Keratinocyte (primary cell): ENCODE data around the gene TMEM169. TPM values are rescaled to one million over a fixed set of nuclear protein-coding genes. Genes with fewer than 3 reads are reported as not detected.

Experiments
- DNase-seq: peaks from one replicate; pipeline ENCODE4 v3.0.0-alpha.2; 2011; ENCODE audit warnings: low read depth, missing footprints, low spot score
- FAIRE-seq: peaks from 2 replicates; lab custom pipeline; 2011; peaks lifted over from hg19 to GRCh38; lab: Jason Lieb, UNC
- H2AFZ ChIP-seq: 2 replicates; pipeline ENCODE4 v1.6.0; 2012; ENCODE audit warnings: low read length, control low read depth, inconsistent platforms; ENCODE audit not compliant: control insufficient read depth
- H3K27ac ChIP-seq: 2 replicates; pipeline ENCODE4 v1.5.1; 2011; ENCODE audit warnings: low read length; ENCODE audit not compliant: control insufficient read depth, insufficient read depth
- H3K27me3 ChIP-seq: 3 replicates; pipeline ENCODE4 v1.6.0; 2011; ENCODE audit warnings: low read length; ENCODE audit not compliant: control insufficient read depth, insufficient read depth; ENCODE audit errors: extremely low read depth
- H3K36me3 ChIP-seq, 2 experiments: 2 replicates in 1 of 2; 3 replicates in 1 of 2; pipeline ENCODE4 v1.5.1; 2011; ENCODE audit warnings: low read length in 2 of 2, mild to moderate bottlenecking in 1 of 2; ENCODE audit not compliant: control insufficient read depth in 2 of 2, insufficient read depth in 2 of 2; ENCODE audit errors: extremely low read depth in 1 of 2
- H3K4me1 ChIP-seq: 3 replicates; pipeline ENCODE4 v1.5.1; 2011; ENCODE audit warnings: low read length; ENCODE audit not compliant: control insufficient read depth, insufficient read depth; ENCODE audit errors: extremely low read depth
- H3K4me2 ChIP-seq: 3 replicates; pipeline ENCODE4 v1.6.0; 2011; ENCODE audit warnings: low read depth, low read length; ENCODE audit not compliant: control insufficient read depth, insufficient read depth; ENCODE audit errors: extremely low read depth
- H3K4me3 ChIP-seq, 3 experiments: fragments of 200-600 bp in 1 of 3; sonication (generic) in 1 of 3; 2 replicates in 2 of 3; 3 replicates in 1 of 3; pipeline ENCODE4 v1.5.1; 2011 to 2016; ENCODE audit warnings: low read length in 3 of 3, mild to moderate bottlenecking in 3 of 3, control low read depth in 2 of 3, inconsistent platforms in 1 of 3, low read depth in 1 of 3, mixed read lengths in 1 of 3, mixed run types in 1 of 3, moderate library complexity in 1 of 3; ENCODE audit not compliant: control insufficient read depth in 2 of 3, insufficient read depth in 2 of 3; ENCODE audit errors: extremely low read depth in 1 of 3
- H3K79me2 ChIP-seq: 2 replicates; pipeline ENCODE4 v1.6.0; 2012; ENCODE audit warnings: low read length; ENCODE audit not compliant: control insufficient read depth, insufficient read depth
- H3K9ac ChIP-seq: 3 replicates; pipeline ENCODE4 v1.6.0; 2011; ENCODE audit warnings: low read length; ENCODE audit not compliant: control insufficient read depth, insufficient read depth; ENCODE audit errors: extremely low read depth
- H3K9me1 ChIP-seq: 3 replicates; pipeline ENCODE4 v1.6.0; 2011; ENCODE audit warnings: low read length; ENCODE audit not compliant: control insufficient read depth, insufficient read depth; ENCODE audit errors: extremely low read depth
- H3K9me3 ChIP-seq: 2 replicates; pipeline ENCODE4 v1.5.1; 2012; ENCODE audit warnings: low read depth, low read length; ENCODE audit not compliant: control insufficient read depth
- H4K20me1 ChIP-seq: 3 replicates; pipeline ENCODE4 v1.6.0; 2011; ENCODE audit warnings: low read length; ENCODE audit not compliant: control insufficient read depth, insufficient read depth; ENCODE audit errors: extremely low read depth
- EZH2 ChIP-seq: IDR thresholded peaks from one replicate; pipeline ENCODE4 v1.6.1; 2012; ENCODE audit warnings: inconsistent platforms, mild to moderate bottlenecking, low read length, moderate library complexity
- dilution Hi-C: fragments of 300-500 bp; cut with MboI; formaldehyde crosslinking; loops from one replicate; pipeline ENCODE4 v1.7.0; 2020; ENCODE audit warnings: low sequenced_read_pairs; ENCODE audit not compliant: extremely low pct_ligation_motif_present
- polyA plus RNA-seq, 5 experiments: library from polyadenylated mRNA; depleted of rRNA in 3 of 5; stranded (reverse) in 3 of 5; stranded (forward) in 1 of 5; unstranded in 1 of 5; fragments of >200 nt; gene quantifications; 1 replicate in 1 of 5; 2 replicates in 3 of 5; 3 replicates in 1 of 5; pipeline versions ENCODE4 v1.2.1 to v1.2.3, GENCODE V29; 2011 to 2012; ENCODE audit warnings: missing spikeins in 2 of 5, low read depth in 1 of 5, low replicate concordance in 1 of 5
- TF ChIP-seq, protein P1 (sequence below), 3 experiments: IDR thresholded peaks in 1 of 3; conservative IDR thresholded peaks in 1 of 3; optimal IDR thresholded peaks in 1 of 3; 2 replicates in 2 of 3; 3 replicates in 1 of 3; pipeline versions ENCODE3 to v1.5.1; 2011; ENCODE audit warnings: low read length in 3 of 3, mild to moderate bottlenecking in 3 of 3, moderate library complexity in 2 of 3, control low read depth in 1 of 3, inconsistent platforms in 1 of 3; ENCODE audit not compliant: insufficient read depth in 2 of 3; ENCODE audit errors: extremely low read depth in 1 of 3

TMEM169 gene
- polyA plus RNA-seq, 1 donor (not counting 4 experiments of a cell fraction or from before 2014, with no cell fraction given) = not detected

DNA sequence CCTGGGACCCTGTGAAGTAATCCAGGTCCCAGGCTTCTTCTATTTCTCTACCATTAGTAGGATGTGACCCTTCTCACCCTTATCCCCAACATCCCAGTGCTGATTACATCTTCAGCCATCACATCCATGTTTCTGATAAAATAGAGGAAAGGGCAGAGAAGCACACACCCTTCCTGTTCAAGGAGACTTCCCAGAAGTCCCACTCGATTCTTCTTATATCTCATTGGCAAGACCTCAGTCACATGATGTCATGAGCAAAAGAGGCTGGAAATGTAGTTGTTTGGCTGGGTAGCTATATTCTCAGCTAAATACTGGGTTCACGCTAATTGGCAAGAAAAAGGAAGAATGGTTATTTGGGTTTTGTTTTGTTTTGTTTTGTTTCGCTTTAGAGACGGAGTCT is 19.4 kb downstream of the TMEM169 start:
- TF ChIP-seq, protein P1, sequence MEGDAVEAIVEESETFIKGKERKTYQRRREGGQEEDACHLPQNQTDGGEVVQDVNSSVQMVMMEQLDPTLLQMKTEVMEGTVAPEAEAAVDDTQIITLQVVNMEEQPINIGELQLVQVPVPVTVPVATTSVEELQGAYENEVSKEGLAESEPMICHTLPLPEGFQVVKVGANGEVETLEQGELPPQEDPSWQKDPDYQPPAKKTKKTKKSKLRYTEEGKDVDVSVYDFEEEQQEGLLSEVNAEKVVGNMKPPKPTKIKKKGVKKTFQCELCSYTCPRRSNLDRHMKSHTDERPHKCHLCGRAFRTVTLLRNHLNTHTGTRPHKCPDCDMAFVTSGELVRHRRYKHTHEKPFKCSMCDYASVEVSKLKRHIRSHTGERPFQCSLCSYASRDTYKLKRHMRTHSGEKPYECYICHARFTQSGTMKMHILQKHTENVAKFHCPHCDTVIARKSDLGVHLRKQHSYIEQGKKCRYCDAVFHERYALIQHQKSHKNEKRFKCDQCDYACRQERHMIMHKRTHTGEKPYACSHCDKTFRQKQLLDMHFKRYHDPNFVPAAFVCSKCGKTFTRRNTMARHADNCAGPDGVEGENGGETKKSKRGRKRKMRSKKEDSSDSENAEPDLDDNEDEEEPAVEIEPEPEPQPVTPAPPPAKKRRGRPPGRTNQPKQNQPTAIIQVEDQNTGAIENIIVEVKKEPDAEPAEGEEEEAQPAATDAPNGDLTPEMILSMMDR (optimal IDR thresholded peaks at IDR 0.05 in 1 of 3, IDR thresholded peaks at IDR 0.05 in 1 of 3, conservative IDR thresholded peaks at IDR 0.05 in 1 of 3; ENCODE audit: extremely low read depth in 1 of 3, insufficient read depth in 2 of 3, low read length in 3 of 3) = no peak
- no peak for TF ChIP-seq EZH2
- H3K36me3 ChIP-seq = no peaks in the 10 kb centered on the region
- H3K27me3 ChIP-seq = no peaks in the 10 kb centered on the region
- FAIRE-seq (no peak), DNase-seq (no peak)
- H3K4me1 ChIP-seq = no peaks in the 10 kb centered on the region
- H4K20me1 ChIP-seq = no peaks in the 10 kb centered on the region
- no peak overlapping the region for H2AFZ ChIP-seq
- no peak overlapping the region for H3K4me2 ChIP-seq
- dilution Hi-C loops = no loop called here
- no peaks in the 10 kb centered on the region for H3K79me2 ChIP-seq
- no peaks in the 10 kb centered on the region for H3K9me3 ChIP-seq
- no peak overlapping the region for H3K9ac ChIP-seq
- no peak overlapping the region for H3K4me3 ChIP-seq
- H3K27ac ChIP-seq = no peak overlapping the region
- H3K9me1 ChIP-seq = no peaks in the 10 kb centered on the region

DNA sequence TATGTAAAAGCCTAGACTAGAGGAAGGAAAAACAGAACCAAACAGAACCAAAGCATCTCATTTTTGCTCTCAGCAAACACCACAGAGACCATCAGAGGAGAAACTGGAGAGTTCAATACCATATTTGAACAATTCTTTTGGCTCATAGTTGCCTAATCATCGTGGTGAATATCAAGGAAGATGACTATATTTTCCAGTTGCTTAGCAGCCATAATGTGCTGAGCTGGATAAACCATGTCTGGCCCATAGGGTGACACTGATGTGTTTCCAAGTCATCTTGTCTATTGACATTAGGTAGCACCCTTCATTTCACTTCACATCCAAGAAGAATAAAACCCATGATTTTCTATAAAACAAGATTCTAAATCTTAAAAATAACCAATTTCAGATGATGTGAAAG is 21.5 kb downstream of the TMEM169 start:
- dilution Hi-C loops = no loop called here
- H4K20me1 ChIP-seq = no peaks in the 10 kb centered on the region

More for the DNA sequence above, 21.5 kb downstream of the TMEM169 start:
- H3K4me2 ChIP-seq = no peak overlapping the region
- H3K27ac ChIP-seq = no peak overlapping the region
- H3K4me3 ChIP-seq = no peak overlapping the region
- H3K9ac ChIP-seq = no peak overlapping the region
- H3K4me1 ChIP-seq = peaks cover 9% of the 10 kb centered on the region
- no peaks in the 10 kb centered on the region for H3K27me3 ChIP-seq
- no peak overlapping the region for H2AFZ ChIP-seq
- no peak for DNase-seq
- no peak for FAIRE-seq
- H3K79me2 ChIP-seq = no peaks in the 10 kb centered on the region
- no peak for TF ChIP-seq EZH2
- TF ChIP-seq, protein P1 (optimal IDR thresholded peaks at IDR 0.05 in 1 of 3, IDR thresholded peaks at IDR 0.05 in 1 of 3, conservative IDR thresholded peaks at IDR 0.05 in 1 of 3; ENCODE audit: extremely low read depth in 1 of 3, insufficient read depth in 2 of 3, low read length in 3 of 3) = no peak
- H3K9me3 ChIP-seq = no peaks in the 10 kb centered on the region
- H3K9me1 ChIP-seq = no peaks in the 10 kb centered on the region
- H3K36me3 ChIP-seq = no peaks in the 10 kb centered on the region
